Mesothelial cell of epicardium (in vitro differentiated cells): Measurements from ENCODE around the gene FAM174B. TPM values are rescaled to one million over a fixed set of nuclear protein-coding genes. Genes with fewer than 3 reads are reported as not detected.

Source experiments
- DNase-seq, 2 experiments: peaks; one replicate each; pipeline ENCODE4 v3.0.0; 2021; ENCODE audit warnings: low spot score in 2 of 2; ENCODE audit not compliant: unreplicated experiment in 2 of 2
- H3K27ac Mint-ChIP-seq: 2 replicates; pipeline ENCODE4 v1.8.0; 2021; ENCODE audit warnings: mixed read lengths
- H3K27me3 Mint-ChIP-seq: 2 replicates; pipeline ENCODE4 v1.8.0; 2021; ENCODE audit warnings: low read depth, mixed read lengths
- H3K36me3 Mint-ChIP-seq: 2 replicates; pipeline ENCODE4 v1.8.0; 2021; ENCODE audit warnings: mixed read lengths
- H3K4me1 Mint-ChIP-seq: 2 replicates; pipeline ENCODE4 v1.8.0; 2021; ENCODE audit warnings: mixed read lengths
- H3K4me3 Mint-ChIP-seq: 2 replicates; pipeline ENCODE4 v1.8.0; 2021; ENCODE audit warnings: mild to moderate bottlenecking, moderate library complexity, mixed read lengths
- H3K9me3 Mint-ChIP-seq: 2 replicates; pipeline ENCODE4 v1.8.0; 2021; ENCODE audit warnings: mixed read lengths
- CTCF ChIP-seq: fragments of 200-600 bp; sonication (generic); IDR thresholded peaks from one replicate; pipeline ENCODE4 v1.5.0; 2021; ENCODE audit warnings: antibody characterized with exemption; ENCODE audit not compliant: unreplicated experiment
- total RNA-seq: library from RNA; stranded (reverse); gene quantifications from 3 replicates; pipeline ENCODE4 v1.2.1, GENCODE V29; 2021

Gene FAM174B
- total RNA-seq, 1 donor from 2014 or later = 20.7 TPM

- no peaks in the 10 kb centered on the region for H3K4me1 Mint-ChIP-seq
- peaks cover 6% of the 10 kb centered on the region for H3K9me3 Mint-ChIP-seq
- no peak for TF ChIP-seq CTCF
- H3K27ac Mint-ChIP-seq = no peak overlapping the region
- peaks cover 58% of the 10 kb centered on the region for H3K27me3 Mint-ChIP-seq
- H3K4me3 Mint-ChIP-seq = no peak overlapping the region
- H3K36me3 Mint-ChIP-seq = no peaks in the 10 kb centered on the region
- DNase-seq = no peak
These were observed 83.8 kb downstream of the FAM174B start for GRCh38 chr15:92571824-92572223.

GRCh38 chr15:92570391-92570790, 85.2 kb downstream of the FAM174B start:
- peaks cover 10% of the 10 kb centered on the region for H3K9me3 Mint-ChIP-seq
- H3K27ac Mint-ChIP-seq = no peak overlapping the region
- TF ChIP-seq CTCF = no peak
- no peak overlapping the region for H3K4me3 Mint-ChIP-seq
- no peaks in the 10 kb centered on the region for H3K36me3 Mint-ChIP-seq
- DNase-seq = no peak
- H3K27me3 Mint-ChIP-seq = peaks cover 52% of the 10 kb centered on the region
- no peaks in the 10 kb centered on the region for H3K4me1 Mint-ChIP-seq

GRCh38 chr15:92569778-92570177, 85.8 kb downstream of the FAM174B start:
- no peaks in the 10 kb centered on the region for H3K4me1 Mint-ChIP-seq
- peaks cover 49% of the 10 kb centered on the region for H3K27me3 Mint-ChIP-seq
- no peak overlapping the region for H3K4me3 Mint-ChIP-seq
- H3K27ac Mint-ChIP-seq = no peak overlapping the region
- H3K9me3 Mint-ChIP-seq = peaks cover 10% of the 10 kb centered on the region
- no peak for DNase-seq
- no peaks in the 10 kb centered on the region for H3K36me3 Mint-ChIP-seq
- TF ChIP-seq CTCF = no peak

Other genes with a start within 250 kb of the FAM174B start
- 178 to 183 TPM (median 180 TPM) in 3 replicates for gene CHD2, start 244.5 kb upstream of the FAM174B start, total RNA-seq